Measurements from ENCODE around the gene PDK4.
"Not testable (repeated sequence)": the region's sequence is repeated elsewhere in the genome, so short reads cannot be mapped to it uniquely, and the experiment has no call there.

The PDK4 gene

GRCh38 chr7:95560674-95561073, 35.6 kb downstream of the PDK4 start:
- H3K4me3 ChIP-seq, result no peak overlapping the region
- no peaks in the 10 kb centered on the region for H3K27me3 ChIP-seq
- no peaks in the 10 kb centered on the region for H4K20me1 ChIP-seq
- H3K27ac ChIP-seq, result no peak overlapping the region
- H3K4me2 ChIP-seq, result no peak overlapping the region
- no peaks in the 10 kb centered on the region for H3K36me3 ChIP-seq
- TF ChIP-seq Cebpa-rat (IDR thresholded peaks at IDR 0.05), result no peak
- no peaks in the 10 kb centered on the region for H3K4me1 ChIP-seq
- no peaks in the 10 kb centered on the region for H3K9me3 ChIP-seq (replicated peaks in 1 of 11)
- H3K9ac ChIP-seq, result no peak overlapping the region

DNA sequence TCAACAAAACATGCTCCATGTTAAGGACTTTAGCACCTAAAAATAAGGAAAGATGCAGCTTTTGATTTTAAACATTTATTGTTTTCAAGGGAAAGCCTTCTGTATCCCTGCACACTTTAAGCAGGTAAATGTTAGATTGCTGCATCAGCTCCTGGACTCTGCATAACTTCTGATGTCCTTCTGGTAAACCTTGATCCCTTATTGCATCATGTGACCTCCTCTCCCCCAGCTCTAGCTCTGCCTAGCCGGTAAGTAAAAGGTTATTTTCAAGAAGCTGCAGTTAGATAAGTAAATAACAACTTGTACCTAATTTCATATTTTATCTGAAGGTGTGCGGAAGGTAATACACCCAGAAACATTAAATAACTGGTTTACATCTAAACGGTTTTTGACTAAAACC, 37.5 kb downstream of the PDK4 start:
- TF ChIP-seq Cebpa-rat (IDR thresholded peaks at IDR 0.05), result no peak
- H3K4me3 ChIP-seq, result no peak overlapping the region
- no peak overlapping the region for H3K9ac ChIP-seq
- no peaks in the 10 kb centered on the region for H3K9me3 ChIP-seq (replicated peaks in 1 of 11)
- no peaks in the 10 kb centered on the region for H3K27me3 ChIP-seq
- H3K27ac ChIP-seq, result no peak overlapping the region
- H4K20me1 ChIP-seq, result no peaks in the 10 kb centered on the region
- H3K4me1 ChIP-seq, result peaks cover 0 to 5% (median 0%) of the 10 kb centered on the region in 10 experiments; a peak in 2 of 20 replicates
- H3K36me3 ChIP-seq, result no peaks in the 10 kb centered on the region
- H3K4me2 ChIP-seq, result no peak overlapping the region

- H3K27me3 ChIP-seq, result no peaks in the 10 kb centered on the region
- H3K9me3 ChIP-seq (replicated peaks in 1 of 11), result no peaks in the 10 kb centered on the region
- H3K27ac ChIP-seq, result no peak overlapping the region
- no peak overlapping the region for H3K4me3 ChIP-seq
- H3K4me1 ChIP-seq, result peaks cover 0 to 8% (median 0%) of the 10 kb centered on the region in 10 experiments; a peak in 2 of 20 replicates
- H3K9ac ChIP-seq, result no peak overlapping the region
- no peaks in the 10 kb centered on the region for H3K36me3 ChIP-seq
- H3K4me2 ChIP-seq, result no peak overlapping the region
- no peak for TF ChIP-seq Cebpa-rat (IDR thresholded peaks at IDR 0.05)
- H4K20me1 ChIP-seq, result no peaks in the 10 kb centered on the region
These were observed 39.5 kb downstream of the PDK4 start for GRCh38 chr7:95556777-95557176.

DNA sequence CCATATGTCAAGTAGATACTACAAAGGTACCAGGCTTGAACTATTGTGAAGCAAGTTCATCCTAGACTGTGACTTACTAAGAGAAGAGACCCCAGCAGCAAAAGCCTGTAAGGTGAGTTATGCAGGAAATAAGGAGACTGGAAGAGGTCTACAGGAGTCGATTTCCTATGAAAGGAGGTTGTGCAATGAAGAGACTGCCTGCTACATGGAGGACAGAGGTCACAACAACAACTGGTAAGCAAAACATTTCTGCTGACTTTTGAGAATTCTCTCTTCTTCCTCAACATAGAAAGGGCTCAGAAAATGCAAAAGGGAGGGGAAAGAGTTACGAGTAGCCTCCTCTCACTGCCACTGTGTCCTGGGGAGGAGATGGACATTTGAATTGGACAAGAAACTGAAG, 42.4 kb downstream of the PDK4 start:
- Histone ChIP-seq H3K4me1 (peaks cover 0 to 19% (median 0%) of the 10 kb centered on the region in 10 experiments; a peak in 3 of 20 replicates), H4K20me1 (no peaks in the 10 kb centered on the region), H3K9me3 (replicated peaks in 1 of 11) (no peaks in the 10 kb centered on the region), H3K36me3 (no peaks in the 10 kb centered on the region), H3K27me3 (no peaks in the 10 kb centered on the region), H3K27ac (no peak overlapping the region), H3K4me2 (0 out of 22 replicates have a peak overlapping the region, but pooled peaks of 2 of the 11 experiments have one; percentile 2 to 14), H3K4me3 (no peak overlapping the region), H3K9ac (no peak overlapping the region)
- TF ChIP-seq Cebpa-rat (IDR thresholded peaks at IDR 0.05), result no peak

DNA sequence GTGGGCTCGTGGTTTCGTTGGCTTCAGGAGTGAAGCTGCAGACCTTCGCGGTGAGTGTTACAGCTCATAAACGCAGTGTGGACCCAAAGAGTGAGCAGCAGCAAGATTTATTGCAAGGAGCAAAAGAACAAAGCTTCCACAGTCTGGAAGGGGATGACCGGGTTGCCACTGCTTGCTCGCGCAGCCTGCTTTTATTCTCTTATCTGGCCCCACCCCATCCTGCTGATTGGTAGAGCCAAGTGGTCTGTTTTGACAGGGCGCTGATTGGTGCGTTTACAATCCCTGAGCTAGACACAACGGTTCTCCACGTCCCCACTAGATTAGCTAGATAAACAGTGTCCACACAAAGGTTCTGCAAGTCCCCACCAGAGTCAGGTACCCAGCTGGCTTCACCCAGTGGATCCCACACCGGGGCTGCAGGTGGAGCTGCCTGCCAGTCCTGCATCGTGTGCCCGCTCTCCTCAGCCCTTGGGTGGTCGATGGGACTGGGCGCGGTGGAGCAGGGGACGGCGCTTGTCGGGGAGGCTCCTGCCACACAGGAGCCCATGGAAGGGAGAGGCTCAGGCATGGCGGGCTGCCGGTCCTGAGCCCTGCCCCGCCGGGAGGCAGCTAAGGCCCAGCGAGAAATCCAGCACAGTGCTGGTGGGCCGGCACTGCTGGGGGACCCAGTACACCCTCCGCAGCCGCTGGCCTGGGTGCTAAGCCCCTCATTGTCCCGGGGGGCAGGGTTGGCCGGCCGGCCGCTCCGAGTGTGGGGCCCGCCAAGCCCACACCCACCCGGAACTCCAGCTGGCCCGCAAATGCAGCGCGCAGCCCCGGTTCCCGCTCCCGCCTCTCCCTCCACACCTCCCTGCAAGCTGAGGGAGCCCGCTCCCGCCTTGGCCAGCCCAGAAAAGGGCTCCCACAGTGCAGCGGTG, 44.0 kb downstream of the PDK4 start:
- not testable (repeated sequence) for H3K9ac ChIP-seq; H3K4me2 ChIP-seq; H3K27ac ChIP-seq; H3K9me3 ChIP-seq (replicated peaks in 1 of 11); H3K27me3 ChIP-seq; H3K36me3 ChIP-seq; H4K20me1 ChIP-seq; H3K4me3 ChIP-seq
- peaks cover 0 to 19% (median 0%) of the 10 kb centered on the region in 10 experiments; a peak in 3 of 20 replicates for H3K4me1 ChIP-seq

GRCh38 chr7:95550546-95550945, 45.8 kb downstream of the PDK4 start:
- Histone ChIP-seq H3K9ac (no peak overlapping the region), H4K20me1 (no peaks in the 10 kb centered on the region), H3K9me3 (replicated peaks in 1 of 11) (no peaks in the 10 kb centered on the region), H3K4me3 (no peak overlapping the region), H3K4me2 (0 out of 22 replicates have a peak overlapping the region, but pooled peaks of 1 of the 11 experiments have one; percentile 3), H3K4me1 (peaks cover 0 to 21% (median 0%) of the 10 kb centered on the region in 10 experiments; a peak in 3 of 20 replicates), H3K27ac (no peak overlapping the region), H3K36me3 (no peaks in the 10 kb centered on the region), H3K27me3 (no peaks in the 10 kb centered on the region)
- no peak for TF ChIP-seq Cebpa-rat (IDR thresholded peaks at IDR 0.05)

- no peak overlapping the region for H3K27ac ChIP-seq
- H3K9me3 ChIP-seq (replicated peaks in 1 of 11), result no peaks in the 10 kb centered on the region
- H3K4me1 ChIP-seq, result peaks cover 0 to 27% (median 0%) of the 10 kb centered on the region in 10 experiments; a peak in 3 of 20 replicates
- no peak overlapping the region for H3K4me3 ChIP-seq
- no peaks in the 10 kb centered on the region for H3K27me3 ChIP-seq
- TF ChIP-seq Cebpa-rat (IDR thresholded peaks at IDR 0.05), result no peak
- no peaks in the 10 kb centered on the region for H3K36me3 ChIP-seq
- H3K9ac ChIP-seq, result no peak overlapping the region
- H4K20me1 ChIP-seq, result no peaks in the 10 kb centered on the region
- H3K4me2 ChIP-seq, result 0 out of 22 replicates have a peak overlapping the region, but pooled peaks of 2 of the 11 experiments have one; percentile 32 to 34
These were observed 46.3 kb downstream of the PDK4 start for GRCh38 chr7:95549818-95550529.

GRCh38 chr7:95547361-95548348, 48.7 kb downstream of the PDK4 start:
- peaks cover 0 to 19% (median 0%) of the 10 kb centered on the region in 10 experiments; a peak in 3 of 20 replicates for H3K4me1 ChIP-seq
- H4K20me1 ChIP-seq, result no peaks in the 10 kb centered on the region
- H3K4me3 ChIP-seq, result no peak overlapping the region
- no peak overlapping the region for H3K27ac ChIP-seq
- no peaks in the 10 kb centered on the region for H3K9me3 ChIP-seq (replicated peaks in 1 of 11)
- TF ChIP-seq Cebpa-rat (IDR thresholded peaks at IDR 0.05), result no peak
- H3K4me2 ChIP-seq, result no peak overlapping the region
- H3K36me3 ChIP-seq, result no peaks in the 10 kb centered on the region
- H3K9ac ChIP-seq, result no peak overlapping the region
- no peaks in the 10 kb centered on the region for H3K27me3 ChIP-seq
